ENCODE data around the gene GATC.
A peak's percentile ranks its signal among the peaks of the same experiment; 100 is the strongest.

The GATC gene

DNA sequence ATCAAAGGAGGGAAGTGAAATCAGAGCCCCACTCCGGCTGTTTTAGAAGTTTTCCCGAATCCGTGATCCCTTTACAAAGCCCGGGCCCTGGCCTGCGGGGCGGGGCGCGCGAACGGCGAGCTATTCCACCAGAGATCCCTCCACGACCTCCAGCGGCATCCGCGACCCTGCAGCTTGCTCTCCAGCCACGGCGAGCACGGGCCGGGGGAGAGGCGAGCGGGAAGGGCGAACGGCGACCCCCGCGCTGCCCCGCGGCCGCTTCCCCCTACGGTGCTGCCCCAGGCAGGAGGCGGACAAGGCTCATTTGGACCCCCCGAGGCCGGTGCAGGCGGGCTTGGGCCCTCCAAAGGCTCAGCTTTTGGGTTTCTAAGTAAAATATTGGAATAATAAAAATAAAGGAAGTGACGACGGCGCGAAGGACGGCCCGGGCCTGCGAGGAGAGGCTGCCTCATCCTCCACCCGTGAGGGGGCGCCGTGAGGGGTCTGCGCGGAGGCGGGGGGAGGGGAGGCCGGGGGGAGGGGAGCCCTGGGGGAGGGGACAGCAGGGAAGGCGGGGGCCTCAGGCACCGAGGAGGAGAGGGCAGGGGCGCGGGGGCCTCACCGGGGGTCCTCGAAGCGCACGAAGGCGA, 22.7 kb downstream of the GATC start:
- TF ChIP-seq, protein P1, sequence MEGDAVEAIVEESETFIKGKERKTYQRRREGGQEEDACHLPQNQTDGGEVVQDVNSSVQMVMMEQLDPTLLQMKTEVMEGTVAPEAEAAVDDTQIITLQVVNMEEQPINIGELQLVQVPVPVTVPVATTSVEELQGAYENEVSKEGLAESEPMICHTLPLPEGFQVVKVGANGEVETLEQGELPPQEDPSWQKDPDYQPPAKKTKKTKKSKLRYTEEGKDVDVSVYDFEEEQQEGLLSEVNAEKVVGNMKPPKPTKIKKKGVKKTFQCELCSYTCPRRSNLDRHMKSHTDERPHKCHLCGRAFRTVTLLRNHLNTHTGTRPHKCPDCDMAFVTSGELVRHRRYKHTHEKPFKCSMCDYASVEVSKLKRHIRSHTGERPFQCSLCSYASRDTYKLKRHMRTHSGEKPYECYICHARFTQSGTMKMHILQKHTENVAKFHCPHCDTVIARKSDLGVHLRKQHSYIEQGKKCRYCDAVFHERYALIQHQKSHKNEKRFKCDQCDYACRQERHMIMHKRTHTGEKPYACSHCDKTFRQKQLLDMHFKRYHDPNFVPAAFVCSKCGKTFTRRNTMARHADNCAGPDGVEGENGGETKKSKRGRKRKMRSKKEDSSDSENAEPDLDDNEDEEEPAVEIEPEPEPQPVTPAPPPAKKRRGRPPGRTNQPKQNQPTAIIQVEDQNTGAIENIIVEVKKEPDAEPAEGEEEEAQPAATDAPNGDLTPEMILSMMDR (IDR thresholded peaks at IDR 0.05; ENCODE audit: control extremely low read depth, extremely low read depth, low read depth, missing control alignments) = peak; percentile 35
- CTCF ChIA-PET = interaction anchor here (0.7 to 5.6 kb wide), 17 partner anchors 11 to 143 kb away, joined by 3 to 50 read pairs (median 5); partner anchors contain the start of genes DYNLL1, GATC and TRIAP1
- POLR2A ChIA-PET = interaction anchor here (0.5 to 1.2 kb wide), 4 partner anchors 11 to 782 kb away, joined by 3 to 9 read pairs (median 4); no protein-coding TSS in a partner anchor
- peak; percentile 63 for DNase-seq (ENCODE audit: extremely low spot score)

DNA sequence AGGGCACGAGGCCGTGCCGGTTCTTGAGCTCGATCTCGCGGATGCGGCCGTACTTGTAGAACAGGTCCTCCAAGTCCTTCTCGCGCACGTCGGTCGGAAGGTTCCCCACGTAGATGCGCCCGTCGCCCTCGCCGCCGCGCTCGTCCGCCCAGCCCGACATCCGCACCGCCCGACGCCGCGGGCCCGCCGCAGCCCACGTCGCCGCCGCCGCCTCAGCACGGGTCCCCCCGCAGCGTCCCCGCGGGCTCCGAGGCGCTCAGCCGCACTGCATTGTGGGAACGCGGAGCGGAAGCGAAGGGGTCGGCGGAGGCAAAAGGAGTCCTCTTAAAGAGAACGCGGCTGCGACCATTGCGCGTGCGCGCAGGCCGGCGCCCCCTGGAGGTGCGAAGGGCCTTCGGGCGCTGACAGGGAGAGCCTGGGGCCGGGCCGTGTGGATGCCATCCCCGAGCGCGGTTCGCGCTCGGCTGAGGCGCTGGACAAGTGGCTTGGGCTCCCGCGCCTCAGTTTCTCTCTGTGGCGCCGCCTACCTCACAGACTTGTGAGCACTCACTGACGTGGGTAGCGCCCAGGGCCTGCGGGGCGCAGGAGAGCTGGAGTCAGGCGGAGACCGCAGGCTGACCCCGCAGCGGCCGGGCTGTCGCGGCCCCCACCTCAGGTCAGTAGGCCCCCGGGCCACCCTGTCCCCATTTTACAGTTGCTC, 23.4 kb downstream of the GATC start, which contains the start of gene SRSF9:
TSS of gene SRSF9 (minus strand) at position 299 of the 700 bp plus-strand sequence. CDS start at position 160, 139 bp downstream.
- POLR2A ChIA-PET = interaction anchor here (0.5 to 0.9 kb wide), 2 partner anchors 27 to 782 kb away, joined by 5 to 9 read pairs; no protein-coding TSS in a partner anchor

DNA sequence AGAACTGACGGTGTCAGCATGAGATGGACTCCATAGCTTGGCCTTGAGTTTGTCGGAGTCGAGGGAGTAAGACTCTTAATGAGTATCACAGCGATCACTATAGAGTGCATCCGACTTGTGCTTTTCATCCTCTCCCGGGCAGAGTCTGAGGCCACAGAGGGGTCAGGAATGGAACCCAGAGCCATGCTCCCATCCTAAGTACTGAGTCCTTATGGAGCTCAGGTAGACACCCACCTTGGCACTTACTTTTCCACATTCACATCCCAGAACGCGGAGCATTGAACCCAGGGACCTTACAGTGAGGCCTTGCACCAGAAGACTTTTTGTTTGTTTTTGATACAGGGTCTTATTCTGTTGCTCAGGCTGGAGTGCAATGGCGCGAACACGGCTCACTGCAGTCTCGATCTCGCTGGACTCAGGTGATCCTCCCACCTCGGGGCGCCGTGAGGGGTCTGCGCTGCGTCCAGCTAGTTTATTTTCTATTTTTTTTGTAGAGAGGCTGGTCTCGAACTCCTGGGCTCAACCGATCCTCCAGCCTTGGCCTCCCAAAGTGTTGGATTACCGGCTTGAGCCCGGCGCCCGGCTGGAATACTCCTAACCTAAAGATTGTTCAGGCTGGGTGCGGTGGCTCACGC, 24.0 kb downstream of the GATC start:
- ChIA-PET CTCF (interaction anchor here (0.7 to 5.6 kb wide), 12 partner anchors 10 to 115 kb away, joined by 3 to 50 read pairs (median 4); no protein-coding TSS in a partner anchor), POLR2A (interaction anchor here (0.9 kb wide), 1 partner anchor 27 kb away, joined by 5 read pairs; no protein-coding TSS in a partner anchor)
- DNase-seq (ENCODE audit: extremely low spot score) = peak; percentile 43
- TF ChIP-seq, protein P1 (IDR thresholded peaks at IDR 0.05; ENCODE audit: control extremely low read depth, extremely low read depth, low read depth, missing control alignments) = no peak

More for the DNA sequence above, 23.4 kb downstream of the GATC start, which contains the start of gene SRSF9:
- TF ChIP-seq, protein P1 (IDR thresholded peaks at IDR 0.05; ENCODE audit: control extremely low read depth, extremely low read depth, low read depth, missing control alignments) = peak; percentile 92
- CTCF ChIA-PET = interaction anchor here (0.9 to 5.6 kb wide), 17 partner anchors 10 to 143 kb away, joined by 3 to 50 read pairs (median 5); partner anchors contain the start of gene DYNLL1
- DNase-seq (ENCODE audit: extremely low spot score) = peak; percentile 99

DNA sequence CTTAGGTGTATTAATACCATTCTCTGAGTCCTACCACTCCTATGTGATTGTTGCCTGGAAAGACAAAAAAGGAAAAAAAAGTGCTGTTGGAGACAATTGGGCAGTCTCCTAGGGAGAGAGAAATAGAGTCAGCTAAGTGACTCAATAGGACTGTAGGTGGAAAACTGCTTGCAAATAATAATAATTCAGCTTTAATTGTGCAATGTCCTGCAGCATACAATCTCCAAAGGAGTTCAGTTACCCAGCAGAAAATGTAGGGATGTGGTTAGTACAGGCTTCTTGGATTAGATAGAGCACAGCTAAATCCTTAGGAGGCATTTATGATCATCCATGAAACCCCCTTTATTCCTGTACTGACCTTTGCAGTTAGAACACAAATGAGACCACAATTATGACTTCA, 26.3 kb downstream of the GATC start:
- no peak for DNase-seq (ENCODE audit: extremely low spot score)
- ChIA-PET POLR2A (no interaction called here), CTCF (interaction anchor here (0.6 to 1.8 kb wide), 4 partner anchors 11 to 42 kb away, joined by 3 to 11 read pairs (median 3); no protein-coding TSS in a partner anchor)
- TF ChIP-seq, protein P1 (IDR thresholded peaks at IDR 0.05; ENCODE audit: control extremely low read depth, extremely low read depth, low read depth, missing control alignments) = no peak

DNA sequence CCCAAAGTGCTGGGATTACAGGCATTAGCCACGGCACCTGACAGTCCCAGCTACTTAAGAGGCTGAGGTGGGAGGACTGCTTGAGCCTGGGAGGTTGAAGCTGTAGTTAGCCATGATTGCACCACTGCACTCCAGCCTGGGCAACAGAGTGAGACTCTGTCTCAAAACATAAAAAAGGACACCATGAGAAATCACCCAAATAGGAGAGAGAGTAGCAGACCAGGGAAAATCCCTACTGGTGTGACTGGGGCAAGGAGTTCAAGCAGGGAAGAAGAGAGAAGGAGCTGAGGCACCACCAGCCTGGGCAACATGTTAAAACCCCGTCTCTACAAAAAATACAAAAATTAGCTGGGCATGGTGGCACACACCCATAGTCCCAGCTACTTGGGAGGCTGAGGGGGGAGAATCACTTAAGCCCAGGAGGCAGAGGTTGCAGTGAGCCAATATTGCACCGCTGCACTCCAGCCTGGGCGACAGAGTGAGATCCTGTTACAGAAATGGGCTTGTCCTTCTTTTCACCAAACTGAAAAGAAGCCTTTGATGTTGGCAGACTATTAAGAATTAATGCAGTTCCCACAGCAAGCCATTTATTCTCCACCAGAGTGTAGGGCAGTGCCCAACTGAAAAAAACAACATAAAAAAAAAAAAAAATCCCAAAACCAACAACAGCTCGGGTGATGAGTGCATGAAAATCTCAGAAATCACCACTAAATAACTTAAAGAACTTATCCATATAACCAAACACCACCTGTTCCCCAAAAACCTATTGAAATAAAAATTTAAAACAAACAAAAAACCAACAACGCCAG, 27.8 kb downstream of the GATC start:
- TF ChIP-seq, protein P1 (IDR thresholded peaks at IDR 0.05; ENCODE audit: control extremely low read depth, extremely low read depth, low read depth, missing control alignments) = no peak
- CTCF ChIA-PET = interaction anchor here (0.6 to 2.8 kb wide), 10 partner anchors 8 to 42 kb away, joined by 3 to 10 read pairs (median 4); partner anchors contain the start of gene DYNLL1
- no peak for DNase-seq (ENCODE audit: extremely low spot score)
- POLR2A ChIA-PET = interaction anchor here (0.6 to 1.6 kb wide), 3 partner anchors 16 to 183 kb away, joined by 4 to 8 read pairs (median 6); partner anchors contain the start of gene DYNLL1
